ENCODE measurements around the gene GPSM3.
"Not testable (repeated sequence)": the region's sequence is repeated elsewhere in the genome, so short reads cannot be mapped to it uniquely, and the experiment has no call there.

The GPSM3 gene

GRCh38 chr6:32203426-32204267 is 11.2 kb upstream of the GPSM3 start:
- no peak for DNase-seq (ENCODE audit: low read depth, low spot score)

DNA sequence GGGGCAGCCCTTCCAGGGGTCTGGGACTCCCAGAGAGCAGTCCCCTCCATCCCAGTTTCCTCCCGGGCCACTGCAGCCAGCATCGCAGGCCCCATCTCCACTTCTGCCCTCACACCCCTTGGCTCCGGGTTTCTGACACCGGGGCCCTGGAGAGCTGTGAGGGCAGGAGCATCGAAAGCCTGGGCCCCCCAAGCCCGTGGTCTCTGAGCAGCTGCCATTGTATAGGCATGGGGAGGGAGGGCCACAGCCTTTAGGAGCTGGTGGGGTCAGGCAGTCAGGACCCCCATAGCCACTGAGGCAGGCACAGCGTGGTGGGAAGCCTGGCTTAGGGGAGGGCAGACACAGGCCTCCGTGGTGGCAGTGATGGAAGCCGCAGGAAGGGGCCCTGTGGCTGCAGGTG is 9.7 kb upstream of the GPSM3 start:
- no peak for DNase-seq (ENCODE audit: low read depth, low spot score)

GRCh38 chr6:32200711-32201475 is 8.4 kb upstream of the GPSM3 start:
- DNase-seq (ENCODE audit: low read depth, low spot score): no peak

DNA sequence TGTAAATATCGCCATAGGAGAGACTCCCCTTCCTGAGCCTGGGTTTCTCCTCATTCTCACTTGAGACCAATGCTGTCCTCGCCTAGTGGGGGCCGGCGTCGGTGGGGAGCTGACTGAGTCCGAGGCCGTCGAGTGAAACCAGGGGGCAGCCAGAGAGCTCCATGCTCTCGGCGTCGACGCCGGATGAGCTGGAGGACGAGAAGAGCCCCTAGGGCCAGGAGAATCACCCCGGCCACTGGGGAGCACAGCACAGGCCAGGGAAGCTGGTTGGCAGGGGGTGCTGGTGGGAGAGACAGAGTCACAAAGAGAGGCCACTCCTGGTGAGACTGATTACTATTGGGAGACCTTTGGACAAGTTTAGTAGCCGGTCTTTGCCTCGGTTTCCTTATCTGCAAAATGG is 6.4 kb upstream of the GPSM3 start:
- DNase-seq (ENCODE audit: low read depth, low spot score): no peak

DNA sequence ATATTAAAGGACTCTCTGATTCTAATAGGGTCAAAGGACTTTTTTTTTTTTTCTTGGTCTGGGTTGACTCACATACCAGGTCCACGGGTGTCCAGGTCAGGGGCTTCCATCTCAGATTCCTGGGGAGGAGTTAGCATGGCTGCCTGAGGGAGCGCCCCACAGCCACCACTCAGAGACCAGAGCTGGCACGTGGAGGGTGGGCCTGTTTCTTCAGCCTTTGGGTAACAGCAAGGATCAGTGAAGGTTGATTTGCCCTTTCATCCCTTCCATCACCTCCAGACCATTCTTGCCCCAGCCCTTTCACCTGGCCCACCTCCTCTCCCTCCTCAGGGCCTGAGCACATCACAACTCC is 5.9 kb upstream of the GPSM3 start:
- DNase-seq (ENCODE audit: low read depth, low spot score): no peak

- DNase-seq (ENCODE audit: low read depth, low spot score): no peak
Measured at GRCh38 chr6:32196682-32197616, 4.5 kb upstream of the GPSM3 start.

GRCh38 chr6:32195902-32196681 is 3.6 kb upstream of the GPSM3 start:
- no peak for DNase-seq (ENCODE audit: low read depth, low spot score)

GRCh38 chr6:32195652-32195901 is 3.1 kb upstream of the GPSM3 start:
- DNase-seq (ENCODE audit: low read depth, low spot score): peak; percentile 96

DNA sequence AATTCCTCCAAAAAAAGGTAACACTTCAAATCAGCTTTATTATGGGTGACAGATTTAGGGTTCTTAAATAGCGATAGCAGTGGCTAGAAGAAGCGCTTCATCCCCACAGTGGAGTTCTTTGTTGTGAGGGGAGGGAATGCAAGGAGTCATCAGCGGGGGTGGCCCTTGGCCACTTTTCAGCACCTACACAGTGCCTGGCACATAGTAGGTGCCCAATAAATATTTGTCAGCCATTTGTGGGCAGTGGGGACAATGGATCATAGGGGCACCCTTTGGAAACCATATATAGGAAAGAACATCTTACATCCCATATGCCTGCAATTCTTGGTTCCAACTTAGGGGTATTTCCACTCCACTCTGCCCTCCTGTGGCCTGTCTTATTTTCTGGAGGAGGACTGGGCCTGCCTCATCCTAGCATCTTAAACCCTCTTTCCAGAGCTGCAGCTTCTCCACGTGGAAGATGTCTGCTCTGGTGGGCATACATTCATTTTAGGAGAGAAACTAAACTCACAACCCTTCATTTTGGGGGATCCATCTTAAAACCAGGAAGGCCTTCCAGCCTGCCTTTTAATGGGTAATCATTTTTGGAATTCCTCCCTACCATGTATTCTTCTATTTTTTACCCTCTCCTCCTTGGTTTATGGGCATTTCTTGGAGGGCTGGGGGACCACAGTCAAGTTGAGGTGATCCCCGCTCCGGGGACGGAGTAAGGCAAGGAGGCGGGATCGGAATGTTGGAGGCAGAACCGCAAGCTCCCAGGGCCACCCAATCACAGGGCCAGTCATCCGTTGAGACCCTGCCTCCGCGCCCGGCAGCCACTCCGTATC is 2.6 kb upstream of the GPSM3 start:
- no peak for DNase-seq (ENCODE audit: low read depth, low spot score)

DNA sequence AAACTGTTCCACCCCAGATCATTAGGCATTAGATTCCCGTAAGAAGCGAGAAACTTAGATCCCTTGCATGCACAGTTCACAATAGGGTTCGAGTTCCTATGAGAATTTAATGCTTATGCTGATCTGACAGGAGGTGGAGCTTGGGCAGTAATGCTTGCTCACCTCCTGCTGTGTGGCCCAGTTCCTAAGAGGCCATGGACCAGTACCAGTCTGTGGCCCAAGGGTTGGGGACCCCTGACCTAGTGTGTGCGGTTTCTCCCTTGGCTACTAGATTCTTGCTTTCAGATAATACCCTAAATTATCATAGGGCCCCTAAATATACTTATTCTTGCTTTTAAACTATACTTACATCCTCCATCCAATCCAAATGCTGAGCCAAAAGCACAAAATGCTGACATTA is 1.9 kb upstream of the GPSM3 start:
- DNase-seq (ENCODE audit: low read depth, low spot score): no peak

GRCh38 chr6:32193096-32193495 is 653 bp upstream of the GPSM3 start:
- DNase-seq (ENCODE audit: low read depth, low spot score): not testable (repeated sequence)

DNA sequence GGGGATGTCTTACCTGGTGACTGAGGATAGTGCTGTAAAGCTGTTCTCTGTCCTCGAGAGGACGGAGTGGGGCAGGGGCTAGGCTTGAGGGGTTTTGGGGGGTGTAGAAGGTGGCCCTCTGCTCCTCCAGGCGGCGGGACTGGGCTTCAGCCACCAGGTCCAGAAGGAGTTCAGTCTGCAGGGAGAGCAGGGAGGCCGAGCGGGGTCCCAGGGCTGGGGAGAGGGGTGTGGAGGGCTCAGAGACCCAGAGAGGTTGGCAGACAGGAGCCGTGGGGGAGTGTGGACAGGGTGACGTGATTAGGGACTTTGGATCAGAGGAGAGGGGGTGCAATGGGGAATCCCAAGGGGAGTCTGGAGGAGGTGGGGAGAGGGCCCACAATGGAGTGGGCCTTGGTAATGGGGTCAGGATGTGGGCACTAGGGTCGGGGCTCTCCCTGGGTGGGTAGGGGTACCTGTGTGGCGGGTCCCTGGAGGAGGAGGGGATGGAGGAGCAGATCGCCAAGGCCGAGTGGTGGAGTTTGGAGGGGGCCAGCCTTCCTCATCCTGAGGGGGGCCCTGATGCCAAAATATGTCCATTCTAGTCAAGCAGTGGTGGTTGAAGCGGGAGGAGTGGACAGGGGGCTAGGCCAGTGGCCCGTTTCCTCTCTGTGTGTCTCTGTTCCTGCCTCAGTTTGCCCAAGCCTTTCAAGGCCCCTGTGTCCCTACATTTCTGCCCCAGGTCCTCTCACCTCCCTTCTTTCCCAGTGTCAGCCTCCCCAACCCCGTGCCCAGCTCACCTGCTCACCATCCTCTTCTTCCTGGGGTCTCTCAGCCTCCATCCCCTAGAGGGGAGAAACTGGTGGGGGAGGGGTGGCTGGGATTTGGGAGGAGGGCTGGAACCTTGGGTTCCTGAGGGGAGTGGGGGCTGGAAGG is 491 bp downstream of the GPSM3 start:
- DNase-seq (ENCODE audit: low read depth, low spot score): no peak

- no peak for DNase-seq (ENCODE audit: low read depth, low spot score)
Measured at GRCh38 chr6:32190911-32191677, 1.3 kb downstream of the GPSM3 start.

GRCh38 chr6:32190054-32190851 is 2.2 kb downstream of the GPSM3 start, which contains the start of gene PBX2:
Gene PBX2, minus strand, starts transcription at chr6:32190202. Its CDS starts 287 bp downstream, at chr6:32189915.
- peak; percentile 78 for DNase-seq (ENCODE audit: low read depth, low spot score)

GRCh38 chr6:32189742-32190053 is 2.7 kb downstream of the GPSM3 start:
- DNase-seq (ENCODE audit: low read depth, low spot score): no peak

DNA sequence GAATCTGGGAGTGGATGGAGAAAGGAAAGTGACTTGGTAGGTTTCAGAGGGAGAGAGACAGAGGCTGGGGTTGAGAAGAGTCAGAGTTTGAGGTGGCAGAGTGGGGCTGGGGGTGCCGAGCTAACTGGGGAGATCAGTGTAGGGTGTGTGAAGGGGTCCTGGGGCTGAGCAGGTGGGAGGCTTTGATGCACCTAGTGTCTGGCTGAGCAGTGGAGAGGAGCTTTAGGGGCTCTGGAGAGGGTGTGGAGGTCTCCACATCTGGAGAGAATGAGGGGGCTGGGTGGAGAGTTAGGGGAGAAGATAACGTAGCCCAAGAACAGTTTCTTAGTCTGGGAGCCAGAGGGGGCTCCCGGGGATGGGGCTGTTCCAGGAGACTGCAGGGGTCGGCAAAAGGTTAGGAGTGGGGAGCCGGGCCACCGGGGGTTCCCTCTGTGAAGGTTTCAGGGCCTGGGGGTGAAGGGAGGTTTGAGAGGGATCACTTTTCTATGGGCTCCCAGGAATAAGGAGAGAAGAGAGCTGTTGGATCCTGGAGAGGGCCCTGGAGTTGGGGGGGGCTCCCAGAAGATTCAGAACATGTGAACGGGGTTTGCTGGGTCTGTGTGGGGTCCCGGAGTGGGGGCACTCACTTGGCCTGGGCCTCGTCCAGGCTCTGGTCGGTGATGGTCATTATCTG is 3.2 kb downstream of the GPSM3 start:
- no peak for DNase-seq (ENCODE audit: low read depth, low spot score)

DNA sequence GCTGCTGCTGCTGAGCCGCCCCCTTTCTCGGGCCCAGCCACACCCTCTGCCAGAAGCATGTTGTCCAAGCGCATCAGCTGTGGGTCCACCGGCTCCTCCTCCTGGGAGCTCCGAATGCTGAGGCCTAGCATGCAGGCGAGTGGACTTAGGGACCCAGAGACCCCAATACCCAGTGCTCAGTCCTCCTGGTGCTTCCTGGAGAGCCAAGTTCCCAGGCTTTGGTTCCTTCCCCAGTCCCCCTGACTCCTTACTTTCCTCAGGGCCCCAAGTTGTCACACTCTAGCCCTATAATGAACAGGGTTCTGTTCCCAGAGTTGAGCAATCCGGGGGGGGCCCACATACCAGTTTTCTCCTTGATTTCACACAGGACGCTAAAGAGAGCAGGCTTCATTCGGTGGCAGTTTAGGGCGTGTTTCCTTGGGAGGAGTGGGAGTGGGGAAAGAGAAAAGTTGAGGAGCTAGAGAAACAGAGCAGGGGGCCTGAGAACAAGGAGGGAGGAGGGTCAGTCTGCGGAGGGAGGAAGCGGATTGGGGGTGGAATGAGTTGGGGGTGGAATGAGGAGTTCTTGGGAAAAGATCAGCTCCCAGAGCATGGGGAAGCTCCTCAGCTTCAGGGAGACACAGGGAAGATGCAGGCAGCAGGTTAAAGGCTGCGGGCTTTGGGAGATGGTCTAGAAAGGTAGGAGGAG is 3.9 kb downstream of the GPSM3 start:
- no peak for DNase-seq (ENCODE audit: low read depth, low spot score)

Data from iPS DF 19.7 (cell line).